ENCODE data around the gene DUSP22.
"Not testable (repeated sequence)": the region's sequence is repeated elsewhere in the genome, so short reads cannot be mapped to it uniquely, and the experiment has no call there.

The DUSP22 gene

GRCh38 chr6:282867-283416, 9.3 kb upstream of the DUSP22 start:
- TF ChIP-seq CTCF (IDR thresholded peaks at IDR 0.05; ENCODE audit: insufficient read depth, low read length, missing control alignments) = no peak
- no peak overlapping the region for H3K4me3 ChIP-seq (ENCODE audit: low read depth, low read length)
- CTCF ChIA-PET = no interaction called here
- POLR2A ChIA-PET = no interaction called here
- DNase-seq (ENCODE audit: low read depth, low spot score) = no peak

- no peak for DNase-seq (ENCODE audit: low read depth, low spot score)
- H3K4me3 ChIP-seq (ENCODE audit: low read depth, low read length) = no peak overlapping the region
- TF ChIP-seq CTCF (IDR thresholded peaks at IDR 0.05; ENCODE audit: insufficient read depth, low read length, missing control alignments) = no peak
- ChIA-PET POLR2A (no interaction called here), CTCF (no interaction called here)
Observed at GRCh38 chr6:284486-284885, 7.8 kb upstream of the DUSP22 start.

GRCh38 chr6:285030-285771, 7.1 kb upstream of the DUSP22 start:
- no peak for TF ChIP-seq CTCF (IDR thresholded peaks at IDR 0.05; ENCODE audit: insufficient read depth, low read length, missing control alignments)
- DNase-seq (ENCODE audit: low read depth, low spot score) = no peak
- ChIA-PET POLR2A (no interaction called here), CTCF (no interaction called here)
- no peak overlapping the region for H3K4me3 ChIP-seq (ENCODE audit: low read depth, low read length)

- H3K4me3 ChIP-seq (ENCODE audit: low read depth, low read length); CTCF ChIA-PET; DNase-seq (ENCODE audit: low read depth, low spot score); POLR2A ChIA-PET: not testable (repeated sequence)
Observed at GRCh38 chr6:285902-286301, 6.4 kb upstream of the DUSP22 start.

- ChIA-PET CTCF (no interaction called here), POLR2A (no interaction called here)
- H3K4me3 ChIP-seq (ENCODE audit: low read depth, low read length) = no peak overlapping the region
- no peak for TF ChIP-seq CTCF (IDR thresholded peaks at IDR 0.05; ENCODE audit: insufficient read depth, low read length, missing control alignments)
- no peak for DNase-seq (ENCODE audit: low read depth, low spot score)
Observed at GRCh38 chr6:286681-287488, 5.4 kb upstream of the DUSP22 start.

- no peak for TF ChIP-seq CTCF (IDR thresholded peaks at IDR 0.05; ENCODE audit: insufficient read depth, low read length, missing control alignments)
- POLR2A ChIA-PET = no interaction called here
- no peak overlapping the region for H3K4me3 ChIP-seq (ENCODE audit: low read depth, low read length)
- no peak for DNase-seq (ENCODE audit: low read depth, low spot score)
- CTCF ChIA-PET = no interaction called here
Observed at GRCh38 chr6:287489-287860, 4.8 kb upstream of the DUSP22 start.

Measured in AG04449 (cell line).